Measurements from ENCODE around the gene ATP2A2.
"Not testable (repeated sequence)": the region's sequence is repeated elsewhere in the genome, so short reads cannot be mapped to it uniquely, and the experiment has no call there.

ATP2A2 gene

DNA sequence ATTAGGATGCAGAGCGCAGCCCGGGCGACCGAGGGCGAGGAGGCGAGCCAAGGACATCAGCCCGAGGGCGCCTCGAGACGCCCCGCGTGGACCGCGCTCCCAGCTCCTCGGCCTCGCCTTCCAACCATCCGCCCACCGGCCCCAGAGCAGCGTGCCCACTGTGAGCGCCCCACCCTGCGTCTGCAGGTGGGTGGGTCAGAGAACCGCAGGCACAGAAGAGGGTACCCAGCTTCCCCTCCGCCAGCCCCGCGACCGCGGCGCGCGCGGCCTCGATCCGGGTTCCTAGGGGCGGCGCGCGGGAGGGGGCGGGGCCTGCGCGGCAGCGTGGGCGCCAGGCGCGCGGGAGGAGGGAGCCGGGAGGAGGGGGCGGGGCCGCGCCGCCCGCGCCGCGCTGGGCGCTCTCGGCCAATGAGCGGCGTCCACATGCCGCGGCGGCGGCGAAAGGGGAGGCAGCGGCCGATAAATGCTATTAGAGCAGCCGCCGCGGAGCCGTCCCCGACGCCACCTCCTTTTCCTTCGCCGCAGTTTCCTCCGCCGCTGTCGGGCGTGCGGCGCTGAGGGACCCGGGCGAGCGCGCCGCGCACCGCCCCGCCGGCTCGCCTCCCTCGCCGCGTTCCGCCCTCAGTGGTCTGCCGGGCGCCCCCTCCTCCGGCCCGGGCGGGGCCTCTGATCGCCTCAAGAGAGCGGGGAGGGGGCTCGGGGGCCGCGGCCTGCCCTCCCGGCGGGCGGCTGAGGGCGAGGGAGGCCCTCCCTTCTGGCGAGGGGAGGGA lies at the start of gene ATP2A2:
TSS of gene ATP2A2 (plus strand) at position 469 of the 770 bp plus-strand sequence. CDS start 543 bp downstream, outside the sequence.
- peak; percentile 94 for DNase-seq (ENCODE audit: extremely low spot score, insufficient read length, low read depth)
- peak; percentile 81 for FAIRE-seq

DNA sequence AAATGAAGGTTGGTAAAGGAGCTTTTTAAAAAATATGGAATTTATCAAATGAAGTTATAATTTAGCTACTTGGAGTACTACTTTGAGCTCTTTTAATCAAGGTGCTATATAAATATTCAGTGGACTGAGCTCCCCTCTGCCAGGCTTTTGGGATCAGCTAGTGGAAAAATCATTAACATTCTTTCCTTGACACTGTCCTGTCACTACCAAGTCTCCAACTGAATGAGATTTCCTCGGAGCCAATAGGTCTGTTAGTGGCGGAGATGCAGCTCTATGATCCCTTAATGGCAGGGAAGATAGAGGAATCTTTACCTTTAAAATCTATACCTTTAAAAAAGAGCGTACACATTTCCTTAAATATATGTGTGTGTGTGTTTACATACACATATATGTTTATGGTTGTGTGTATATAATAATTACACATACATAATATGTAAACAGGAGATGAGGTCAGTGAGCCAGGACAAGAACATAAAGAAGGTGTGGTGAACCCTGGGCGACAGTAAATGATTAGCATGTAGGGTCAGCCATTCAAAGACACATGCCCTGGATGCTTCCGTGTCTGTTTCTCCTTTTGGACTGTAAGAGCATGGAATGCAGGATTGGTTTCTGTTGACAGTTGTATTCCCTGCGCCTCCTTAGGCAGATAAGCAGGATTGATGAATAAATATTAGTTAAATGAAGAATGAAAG lies 47.7 kb upstream of the ATP2A2 start:
- DNase-seq (ENCODE audit: extremely low spot score, insufficient read length, low read depth) (no peak), FAIRE-seq (no peak)

DNA sequence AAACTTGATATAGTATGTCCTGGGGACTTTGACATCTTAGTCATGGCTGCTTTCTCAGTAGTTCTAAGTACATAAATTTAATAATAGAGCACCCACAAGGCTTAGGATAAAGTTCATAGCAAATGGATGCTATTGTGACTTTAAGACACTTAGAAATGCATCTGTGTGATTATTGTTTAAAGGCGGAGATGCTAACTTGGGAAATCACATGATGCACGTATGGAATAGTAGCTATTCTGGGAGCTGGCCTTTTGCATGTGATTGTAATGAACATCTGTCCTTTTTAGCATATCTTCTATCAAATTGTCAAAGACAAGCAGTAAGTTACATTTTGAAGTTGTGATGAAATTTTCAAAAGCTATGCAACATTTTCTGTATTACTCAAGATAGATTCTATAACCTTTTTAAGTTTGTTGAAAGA lies 46.7 kb upstream of the ATP2A2 start:
- DNase-seq (ENCODE audit: extremely low spot score, insufficient read length, low read depth) (no peak), FAIRE-seq (no peak)

DNA sequence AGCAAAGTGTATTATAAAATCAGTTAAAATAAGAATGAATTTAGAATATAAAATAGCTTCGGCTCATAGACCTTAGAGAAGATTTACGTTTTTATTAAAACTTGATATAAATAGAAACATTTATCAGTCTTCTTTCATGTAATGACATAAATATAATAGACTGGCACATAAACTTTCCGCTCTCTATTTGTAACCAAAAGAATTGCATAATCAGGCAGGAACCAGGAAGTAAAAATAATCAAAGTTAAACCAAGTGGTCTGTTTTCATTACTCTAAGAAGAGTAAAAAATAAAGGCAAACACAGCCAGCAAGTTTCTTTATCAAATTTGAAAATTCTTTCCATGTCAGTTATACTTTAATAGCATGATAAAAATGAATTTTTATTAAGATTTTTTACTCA lies 46.3 kb upstream of the ATP2A2 start:
- FAIRE-seq, result no peak
- DNase-seq (ENCODE audit: extremely low spot score, insufficient read length, low read depth), result no peak

DNA sequence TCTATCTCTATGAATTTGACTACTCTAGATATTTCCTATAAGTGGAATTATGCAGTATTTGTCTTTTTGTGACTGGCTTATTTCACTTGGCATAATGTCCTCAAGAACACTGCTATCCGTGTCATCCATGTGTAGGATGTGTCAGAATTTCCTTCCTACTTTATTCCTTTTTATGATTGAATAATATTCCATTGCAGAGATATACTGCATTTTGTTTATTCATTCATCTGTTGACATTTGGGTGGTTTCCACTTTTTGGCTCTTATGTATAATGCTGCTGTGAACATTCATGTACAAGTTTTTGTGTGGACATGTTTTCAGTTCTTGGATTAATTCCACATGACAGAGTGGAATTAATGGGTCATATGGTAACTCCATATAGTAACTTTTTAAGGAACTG lies 45.7 kb upstream of the ATP2A2 start:
- DNase-seq (ENCODE audit: extremely low spot score, insufficient read length, low read depth) (no peak), FAIRE-seq (no peak)

DNA sequence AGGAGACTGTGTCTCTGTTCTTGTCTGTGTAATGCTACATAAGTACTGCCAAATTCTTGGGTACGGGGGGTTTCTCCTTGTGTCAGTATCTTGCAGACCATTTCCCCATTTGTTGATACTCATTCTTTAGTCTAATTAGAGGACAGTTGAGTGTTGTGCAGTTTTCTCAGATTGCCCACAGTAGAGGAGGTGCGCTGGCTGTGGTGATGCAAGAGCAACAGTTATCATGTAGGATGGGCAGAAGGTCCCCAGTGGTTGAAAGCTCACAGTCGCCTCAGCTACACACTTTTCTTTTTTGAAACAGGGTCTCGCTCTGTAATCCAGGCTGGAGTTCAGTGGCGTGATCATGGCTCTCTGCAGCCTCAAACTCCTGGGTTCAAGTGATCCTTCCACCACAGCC lies 37.8 kb upstream of the ATP2A2 start:
- DNase-seq (ENCODE audit: extremely low spot score, insufficient read length, low read depth), result no peak
- FAIRE-seq, result no peak

DNA sequence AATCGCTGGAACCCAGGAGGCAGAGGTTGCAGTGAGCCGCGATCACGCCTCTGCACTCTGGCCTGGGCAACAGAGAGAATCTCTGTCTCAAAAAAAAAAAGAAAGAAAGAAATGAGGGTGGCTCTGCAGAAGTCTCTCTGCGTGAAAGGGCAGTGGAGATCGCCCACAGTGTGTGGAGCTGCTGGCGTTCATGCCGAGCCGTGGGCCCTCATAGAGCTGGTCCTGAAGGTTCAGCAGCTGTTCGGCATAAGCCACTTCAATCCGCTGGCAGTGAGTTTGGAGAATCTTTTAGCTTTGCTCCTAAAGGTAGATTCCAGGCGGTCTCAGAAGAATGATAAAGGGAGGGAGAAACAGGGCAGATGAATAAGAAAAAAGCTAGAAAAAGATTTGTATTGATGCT lies 36.7 kb upstream of the ATP2A2 start:
- FAIRE-seq (no peak), DNase-seq (ENCODE audit: extremely low spot score, insufficient read length, low read depth) (no peak)

DNA sequence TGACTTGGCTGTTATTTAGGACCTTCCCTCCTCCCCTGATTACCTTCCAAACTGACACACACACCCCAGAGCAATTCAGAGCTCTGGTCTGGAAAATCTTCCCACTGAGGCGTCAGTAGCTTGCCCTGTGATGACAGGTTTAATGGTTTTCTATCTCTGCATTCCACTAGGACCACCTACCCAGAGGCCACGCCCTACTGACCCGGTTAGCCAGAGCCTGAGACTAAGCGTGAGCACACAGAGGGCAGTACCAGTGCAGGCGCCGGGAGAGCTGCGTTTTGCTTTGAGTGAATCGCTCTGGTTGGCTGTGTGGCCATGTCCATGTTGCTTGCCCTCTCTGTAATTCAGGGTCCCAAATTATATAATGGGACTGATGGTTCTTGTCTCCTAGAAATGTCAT lies 36.2 kb upstream of the ATP2A2 start:
- no peak for FAIRE-seq
- no peak for DNase-seq (ENCODE audit: extremely low spot score, insufficient read length, low read depth)

DNA sequence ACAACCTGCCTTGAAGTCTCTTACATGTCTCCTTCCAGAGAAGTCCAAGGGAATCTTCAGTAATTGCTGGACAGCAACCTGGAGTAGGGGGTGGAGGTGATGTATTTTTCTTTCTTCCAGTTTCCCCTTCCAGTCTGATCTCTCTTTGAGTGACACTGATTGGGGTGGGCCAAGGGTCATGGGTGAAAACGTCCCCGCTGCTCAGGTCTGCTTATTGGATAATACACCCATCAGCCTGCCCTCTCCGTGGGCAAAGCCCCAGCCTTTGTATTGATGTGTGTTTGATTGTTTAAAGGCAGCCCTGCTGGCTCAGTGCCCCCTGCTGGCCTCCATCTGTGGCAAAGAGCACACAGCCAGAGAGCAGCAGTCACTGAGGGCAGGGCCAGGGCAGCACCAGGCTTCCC lies 35.7 kb upstream of the ATP2A2 start:
- FAIRE-seq, result peak; percentile 59
- peak; percentile 26 for DNase-seq (ENCODE audit: extremely low spot score, insufficient read length, low read depth)

DNA sequence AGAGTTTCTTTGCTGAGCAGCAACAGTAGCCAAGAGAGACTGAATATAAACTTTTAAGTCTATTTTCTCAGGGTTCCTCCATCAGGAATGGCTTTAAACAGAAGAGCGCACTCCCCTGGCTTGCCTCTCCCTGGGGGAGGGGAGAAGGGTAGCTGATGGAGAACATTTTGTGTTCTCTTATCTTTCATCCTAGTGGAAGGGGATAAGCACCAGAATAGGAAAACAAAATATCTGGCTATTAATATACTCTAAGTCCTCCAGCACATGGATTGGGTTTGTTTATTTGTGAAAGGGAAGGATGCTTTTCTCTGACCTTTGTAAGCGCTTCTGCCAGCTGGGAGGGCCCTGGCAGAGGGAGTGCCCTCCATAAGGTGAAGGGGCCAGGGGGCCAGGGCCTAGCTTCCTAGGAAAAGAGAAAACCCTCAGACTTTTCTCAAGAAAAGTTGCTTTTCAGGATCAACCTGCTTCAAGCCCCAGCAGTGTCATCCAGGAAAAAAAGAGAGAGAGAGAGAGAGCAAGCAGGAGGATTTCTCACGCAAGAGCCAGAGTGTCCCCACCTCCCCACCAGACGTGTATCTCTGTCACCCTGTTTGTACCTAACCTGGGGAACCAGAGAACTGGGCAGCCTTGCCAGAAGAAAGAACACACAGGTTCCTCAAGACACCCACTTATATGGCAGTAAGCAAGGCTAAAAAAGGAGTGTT lies 34.3 kb upstream of the ATP2A2 start:
- DNase-seq (ENCODE audit: extremely low spot score, insufficient read length, low read depth) (no peak), FAIRE-seq (no peak)

DNA sequence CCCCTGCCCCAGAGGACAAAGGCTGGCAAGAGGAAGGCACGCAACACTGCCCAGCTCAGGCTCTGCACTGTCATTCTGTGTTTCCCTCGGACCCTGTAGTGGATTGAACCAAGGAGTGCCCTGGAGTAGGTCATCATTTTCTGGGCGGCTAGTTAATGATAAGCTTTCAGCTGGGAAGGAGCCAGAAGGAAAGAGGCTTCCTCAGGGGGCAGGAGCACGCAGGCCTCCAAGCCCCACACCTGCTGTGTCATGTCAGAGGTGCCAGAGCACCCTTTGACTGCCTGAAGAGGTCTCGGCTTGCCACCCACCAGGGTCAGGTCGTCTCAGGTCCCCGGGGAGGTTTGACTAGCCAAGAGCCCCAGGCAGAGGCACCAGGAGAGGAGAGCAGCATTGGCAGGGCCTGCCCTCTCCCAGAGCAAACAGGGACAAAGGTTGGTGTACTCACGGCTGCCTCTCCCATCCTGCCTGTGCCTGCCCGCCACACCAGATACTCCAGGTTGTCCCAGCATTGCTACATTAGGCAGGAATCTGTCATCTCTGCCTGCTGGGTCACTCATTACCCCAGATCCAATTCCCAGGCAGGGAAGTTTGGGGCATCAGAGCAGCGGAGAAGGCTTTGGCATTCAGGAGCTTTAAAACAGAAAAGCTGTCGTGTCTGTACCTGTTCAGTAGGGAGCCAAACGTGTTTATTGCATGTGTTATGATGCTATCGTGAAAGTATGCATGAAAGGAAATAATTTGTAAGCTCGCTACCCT lies 33.5 kb upstream of the ATP2A2 start:
- DNase-seq (ENCODE audit: extremely low spot score, insufficient read length, low read depth) (no peak), FAIRE-seq (no peak)

DNA sequence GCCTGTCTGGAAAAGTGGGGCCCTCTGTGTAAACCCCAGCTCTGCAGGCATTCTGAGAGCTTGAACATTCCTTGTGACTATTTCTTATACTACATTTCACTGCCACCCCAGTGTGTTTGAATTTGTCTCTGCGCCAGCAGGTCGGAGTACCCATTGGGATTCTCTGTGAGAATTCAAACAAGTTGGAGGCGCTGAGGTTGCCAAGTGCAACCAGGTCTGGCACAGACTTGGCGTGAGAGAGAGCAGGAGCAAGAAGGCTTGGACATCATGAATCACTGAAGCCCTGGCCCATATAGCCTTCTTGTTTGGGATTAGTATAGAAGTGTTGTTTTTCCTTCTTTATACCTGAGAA lies 33.0 kb upstream of the ATP2A2 start:
- FAIRE-seq (no peak), DNase-seq (ENCODE audit: extremely low spot score, insufficient read length, low read depth) (no peak)

DNA sequence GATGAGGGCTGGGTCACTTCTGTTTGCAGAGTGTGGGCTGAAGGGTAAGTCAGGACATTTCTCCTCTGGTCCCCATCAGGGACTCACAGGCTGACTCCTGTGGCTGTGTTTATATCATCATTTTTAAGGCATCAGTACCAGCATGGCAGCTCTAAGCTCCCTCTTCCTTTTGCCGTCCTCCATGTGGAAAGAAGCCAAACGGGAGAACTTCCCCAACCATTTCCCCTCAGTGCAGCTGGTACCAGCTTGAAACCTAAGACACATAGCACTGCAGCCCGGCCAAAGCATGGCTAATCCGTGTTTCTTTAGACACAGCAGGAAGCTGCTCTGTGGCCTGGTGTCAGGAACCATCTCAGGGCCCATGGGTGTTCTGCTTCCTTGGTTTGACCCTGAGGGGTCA lies 31.9 kb upstream of the ATP2A2 start:
- FAIRE-seq (no peak), DNase-seq (ENCODE audit: extremely low spot score, insufficient read length, low read depth) (no peak)

DNA sequence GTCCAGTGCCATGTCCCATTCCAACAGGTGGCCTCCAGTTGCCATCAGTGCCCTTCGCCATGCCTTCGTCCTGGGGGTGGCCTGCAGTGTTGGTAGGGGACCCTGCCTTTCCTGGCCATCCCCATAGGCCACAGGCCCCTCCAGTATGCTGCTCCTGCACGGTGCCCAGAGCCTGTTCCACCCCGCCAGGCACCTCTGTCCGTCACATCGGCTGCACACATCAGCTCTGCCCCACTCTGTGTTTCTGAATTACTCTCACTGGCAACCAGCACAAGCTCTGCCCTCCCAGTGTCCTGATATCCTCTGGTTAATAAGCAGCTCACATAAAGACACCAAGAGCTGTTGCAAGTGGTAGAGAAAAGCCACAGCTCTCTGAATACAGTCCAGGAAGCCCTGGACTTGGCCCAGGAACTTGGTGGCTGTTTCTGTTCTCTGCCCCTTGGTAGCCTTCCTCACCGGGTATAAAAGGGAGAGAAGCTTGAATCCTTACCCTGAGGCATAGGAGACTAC lies 31.3 kb upstream of the ATP2A2 start:
- FAIRE-seq, result peak; percentile 35
- DNase-seq (ENCODE audit: extremely low spot score, insufficient read length, low read depth), result no peak

DNA sequence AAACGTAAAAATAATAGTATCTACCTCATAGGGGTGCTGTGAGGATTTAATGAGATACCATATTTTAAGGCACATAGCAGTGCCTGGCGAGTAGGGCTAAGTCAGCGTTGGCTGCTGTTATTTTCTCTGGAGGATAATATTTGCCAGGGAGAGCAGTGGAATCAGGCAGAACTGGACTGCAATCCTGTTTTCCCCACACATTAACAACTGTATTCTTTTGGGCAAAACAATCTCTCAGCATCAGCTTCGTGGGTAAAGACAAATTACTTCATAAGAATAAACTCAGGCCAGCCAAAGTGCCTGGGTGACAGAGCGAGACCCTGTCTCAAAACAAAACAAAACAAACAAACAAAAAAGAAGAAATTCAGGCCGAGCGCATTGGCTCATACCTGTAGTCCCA lies 29.7 kb upstream of the ATP2A2 start:
- DNase-seq (ENCODE audit: extremely low spot score, insufficient read length, low read depth) (no peak), FAIRE-seq (no peak)

DNA sequence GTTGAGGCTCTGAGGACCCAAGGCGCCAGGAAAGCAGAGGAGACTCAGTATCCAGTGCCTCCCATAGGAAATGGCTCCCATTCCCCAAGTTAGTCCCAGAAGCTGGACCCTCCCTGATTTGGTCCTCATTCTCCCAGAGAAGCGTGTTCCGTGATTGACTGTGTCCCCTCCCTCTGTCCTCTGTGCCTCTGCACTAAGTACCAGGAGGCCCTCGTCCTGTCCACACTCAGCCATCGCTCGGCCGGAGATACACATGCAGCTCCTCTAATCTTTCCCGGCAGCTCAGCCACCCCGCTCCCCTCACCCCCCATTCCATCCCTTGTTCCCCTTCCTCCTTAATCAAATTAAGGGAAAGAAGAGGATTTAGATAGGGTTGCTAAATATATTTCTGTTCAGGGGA lies 28.3 kb upstream of the ATP2A2 start:
- no peak for DNase-seq (ENCODE audit: extremely low spot score, insufficient read length, low read depth)
- FAIRE-seq, result no peak

DNA sequence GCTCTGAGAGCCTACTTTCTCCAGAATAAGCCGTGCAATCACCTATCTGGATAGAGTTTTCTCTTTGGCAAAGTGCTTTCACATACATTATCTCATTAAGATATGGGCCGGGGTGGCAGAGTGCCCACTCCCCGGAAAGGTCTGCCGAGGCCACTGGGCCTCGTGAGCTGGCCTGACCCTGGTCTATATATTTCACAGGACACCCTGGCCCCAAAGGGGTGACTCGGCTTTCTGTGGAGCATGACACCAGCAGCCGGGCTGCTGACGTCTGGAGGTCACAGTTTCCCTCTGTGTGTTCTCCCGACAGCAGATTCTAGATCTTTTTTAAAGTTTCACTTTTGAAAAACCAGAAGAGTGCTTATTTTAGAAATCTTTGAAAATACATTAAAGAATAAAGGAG lies 27.9 kb upstream of the ATP2A2 start:
- DNase-seq (ENCODE audit: extremely low spot score, insufficient read length, low read depth) (no peak), FAIRE-seq (no peak)

DNA sequence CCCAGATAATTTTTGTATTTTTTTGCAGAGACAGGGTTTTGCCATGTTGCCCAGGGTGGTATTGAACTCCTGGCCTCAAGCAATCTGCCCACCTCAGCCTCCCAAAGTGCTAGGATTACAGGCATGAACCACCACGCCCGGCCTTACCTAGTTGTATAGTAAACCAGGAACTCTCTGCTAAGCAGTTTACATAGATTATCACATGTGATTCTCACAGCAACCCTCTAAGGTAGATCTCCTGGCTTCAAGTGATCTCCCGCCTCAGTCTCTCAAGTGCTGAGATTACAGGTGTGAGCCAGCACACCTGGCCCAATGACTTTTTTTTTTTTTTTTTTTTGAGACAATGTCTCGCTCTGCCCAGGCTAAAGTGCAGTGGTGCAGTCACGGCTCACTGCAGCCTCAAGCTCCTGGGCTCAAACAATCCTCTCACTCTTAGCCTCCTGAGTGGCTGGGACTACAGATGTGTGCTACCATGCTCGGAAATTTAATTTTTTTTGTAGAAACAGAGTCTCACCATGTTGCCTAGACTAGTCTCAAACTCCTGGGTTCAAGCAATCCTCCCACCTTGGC lies 26.0 kb upstream of the ATP2A2 start:
- FAIRE-seq, result no peak

DNA sequence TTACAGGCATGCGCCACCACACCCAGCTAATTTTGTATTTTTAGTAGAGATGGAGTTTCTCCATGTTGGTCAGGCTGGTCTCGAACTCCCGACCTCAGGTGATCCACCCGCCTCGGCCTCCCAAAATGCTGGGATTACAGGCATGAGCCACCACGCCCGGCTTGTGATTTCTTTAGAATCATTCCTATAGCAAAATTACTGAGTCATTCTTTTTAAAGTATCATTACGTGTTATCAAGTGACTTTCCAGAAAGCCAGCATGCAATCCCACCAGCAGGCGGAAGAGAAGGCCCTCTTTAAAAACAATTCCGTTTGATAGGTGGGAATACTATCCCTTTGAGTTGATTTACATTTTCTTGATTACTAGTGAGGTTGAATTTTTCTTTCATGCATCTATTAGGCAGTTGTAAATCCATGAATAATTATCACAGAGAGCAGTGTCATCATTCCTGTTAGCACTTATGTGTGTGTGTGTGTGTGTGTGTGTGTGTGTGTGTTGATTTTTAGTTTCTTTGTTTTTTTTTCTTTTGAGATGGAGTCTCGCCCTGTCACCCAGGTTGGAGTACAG lies 25.1 kb upstream of the ATP2A2 start:
- not testable (repeated sequence) for FAIRE-seq; DNase-seq (ENCODE audit: extremely low spot score, insufficient read length, low read depth)

More for the DNA sequence above, 26.0 kb upstream of the ATP2A2 start:
- DNase-seq (ENCODE audit: extremely low spot score, insufficient read length, low read depth), result no peak
